NCI-H1105 (cell line): ENCODE data around the gene VAMP7.
A peak's percentile ranks its signal among the peaks of the same experiment; 100 is the strongest.
"Not testable (repeated sequence)": the region's sequence is repeated elsewhere in the genome, so short reads cannot be mapped to it uniquely, and the experiment has no call there.

ENCODE experiments used
- DNase-seq: peaks from one replicate; lab custom pipeline; 2025; lab: John Stamatoyannopoulos, UW

Gene VAMP7

GRCh38 chrX:155881158-155881993 lies at the start of gene VAMP7:
Gene VAMP7 (plus strand): TSS chrX:155881345. CDS start chrX:155889467, 8,122 bp downstream.
- peak; percentile 91 for DNase-seq

GRCh38 chrX:155841232-155841631 lies 39.9 kb upstream of the VAMP7 start:
- DNase-seq: no peak

GRCh38 chrX:155851786-155852185 lies 29.4 kb upstream of the VAMP7 start:
- not testable (repeated sequence) for DNase-seq

- no peak for DNase-seq
Measured at GRCh38 chrX:155857561-155857960, 23.6 kb upstream of the VAMP7 start.

- no peak for DNase-seq
Measured at GRCh38 chrX:155864655-155865054, 16.5 kb upstream of the VAMP7 start.

- DNase-seq: no peak
Measured at GRCh38 chrX:155865193-155865592, 16.0 kb upstream of the VAMP7 start.

- no peak for DNase-seq
Measured at GRCh38 chrX:155867821-155868220, 13.3 kb upstream of the VAMP7 start.

GRCh38 chrX:155870958-155871357 lies 10.2 kb upstream of the VAMP7 start:
- DNase-seq: no peak

- DNase-seq: no peak
Measured at GRCh38 chrX:155871934-155872333, 9.2 kb upstream of the VAMP7 start.

GRCh38 chrX:155873188-155873587 lies 8.0 kb upstream of the VAMP7 start:
- DNase-seq: no peak

GRCh38 chrX:155874571-155875244 lies 6.4 kb upstream of the VAMP7 start:
- DNase-seq: no peak

- DNase-seq: no peak
Measured at GRCh38 chrX:155876704-155877103, 4.4 kb upstream of the VAMP7 start.

GRCh38 chrX:155877288-155877687 lies 3.9 kb upstream of the VAMP7 start:
- no peak for DNase-seq

- DNase-seq: no peak
Measured at GRCh38 chrX:155880586-155881157, 473 bp upstream of the VAMP7 start.

- no peak for DNase-seq
Measured at GRCh38 chrX:155886409-155886808, 5.3 kb downstream of the VAMP7 start.

- no peak for DNase-seq
Measured at GRCh38 chrX:155888139-155888538, 7.0 kb downstream of the VAMP7 start.

GRCh38 chrX:155889328-155889727 lies 8.2 kb downstream of the VAMP7 start:
- no peak for DNase-seq

GRCh38 chrX:155891446-155892210 lies 10.5 kb downstream of the VAMP7 start:
- no peak for DNase-seq

GRCh38 chrX:155893521-155893920 lies 12.4 kb downstream of the VAMP7 start:
- DNase-seq: no peak

GRCh38 chrX:155896512-155896911 lies 15.4 kb downstream of the VAMP7 start:
- DNase-seq: no peak

- DNase-seq: no peak
Measured at GRCh38 chrX:155899366-155899765, 18.2 kb downstream of the VAMP7 start.

GRCh38 chrX:155900765-155901164 lies 19.6 kb downstream of the VAMP7 start:
- no peak for DNase-seq
